ENCODE data around the gene BMP6.

BMP6 gene

GRCh38 chr6:7917729-7918128, 191.8 kb downstream of the BMP6 start:
- no peak for FAIRE-seq
- DNase-seq (ENCODE audit: insufficient read length, low spot score): no peak

- no peak for DNase-seq (ENCODE audit: insufficient read length, low spot score)
- no peak for FAIRE-seq
Measured at GRCh38 chr6:7918403-7918802, 192.5 kb downstream of the BMP6 start.

GRCh38 chr6:7919871-7920270, 194.0 kb downstream of the BMP6 start:
- FAIRE-seq (no peak), DNase-seq (ENCODE audit: insufficient read length, low spot score) (no peak)

- DNase-seq (ENCODE audit: insufficient read length, low spot score) (no peak), FAIRE-seq (no peak)
Measured at GRCh38 chr6:7920425-7920824, 194.5 kb downstream of the BMP6 start.

GRCh38 chr6:7921046-7921445, 195.1 kb downstream of the BMP6 start:
- DNase-seq (ENCODE audit: insufficient read length, low spot score) (no peak), FAIRE-seq (no peak)

- DNase-seq (ENCODE audit: insufficient read length, low spot score): no peak
- no peak for FAIRE-seq
Measured at GRCh38 chr6:7921632-7922092, 195.8 kb downstream of the BMP6 start.

GRCh38 chr6:7922596-7922995, 196.7 kb downstream of the BMP6 start:
- no peak for DNase-seq (ENCODE audit: insufficient read length, low spot score)
- FAIRE-seq: no peak

- FAIRE-seq (no peak), DNase-seq (ENCODE audit: insufficient read length, low spot score) (no peak)
Measured at GRCh38 chr6:7924867-7925266, 199.0 kb downstream of the BMP6 start.
